Measurements from ENCODE around the gene ATAD1. TPM values are rescaled to one million over a fixed set of nuclear protein-coding genes. Genes with fewer than 3 reads are reported as not detected.

The ATAD1 gene
- total RNA-seq, 1 donor from 2014 or later, result 71.0 TPM

GRCh38 chr10:87706731-87707130, 111.3 kb downstream of the ATAD1 start:
- Mint-ChIP-seq H3K9me3 (ENCODE audit: unreplicated experiment) (no peaks in the 10 kb centered on the region), H3K4me1 (ENCODE audit: low read depth, unreplicated experiment) (no peaks in the 10 kb centered on the region), H3K4me3 (ENCODE audit: unreplicated experiment) (no peak overlapping the region), H3K27ac (ENCODE audit: unreplicated experiment) (no peak overlapping the region), H3K27me3 (ENCODE audit: low read depth, unreplicated experiment) (no peaks in the 10 kb centered on the region), H3K36me3 (ENCODE audit: low read depth, unreplicated experiment) (peaks cover 2% of the 10 kb centered on the region)
- Histone ChIP-seq H3K4me1 (ENCODE audit: insufficient read depth, low read length) (peaks cover 3% of the 10 kb centered on the region), H3K4me2 (ENCODE audit: low read length) (no peak overlapping the region), H3K9me3 (ENCODE audit: insufficient read depth, low read depth, low read length) (no peaks in the 10 kb centered on the region), H3K4me3 (ENCODE audit: insufficient read depth, low read depth, low read length) (no peak overlapping the region), H4K20me1 (ENCODE audit: insufficient read depth, low read length) (peaks cover 19% of the 10 kb centered on the region), H3K27me3 (ENCODE audit: insufficient read depth, low read length) (no peaks in the 10 kb centered on the region), H3K9ac (ENCODE audit: low read length) (no peak overlapping the region), H3K27ac (ENCODE audit: low read depth, low read length) (no peak overlapping the region), H3K36me3 (ENCODE audit: insufficient read depth, low read length) (peaks cover 19% of the 10 kb centered on the region), H3K79me2 (ENCODE audit: insufficient read depth, low read length) (peaks cover 3% of the 10 kb centered on the region), H2AFZ (ENCODE audit: low read depth, low read length) (no peak overlapping the region)
- TF ChIP-seq, protein P1, sequence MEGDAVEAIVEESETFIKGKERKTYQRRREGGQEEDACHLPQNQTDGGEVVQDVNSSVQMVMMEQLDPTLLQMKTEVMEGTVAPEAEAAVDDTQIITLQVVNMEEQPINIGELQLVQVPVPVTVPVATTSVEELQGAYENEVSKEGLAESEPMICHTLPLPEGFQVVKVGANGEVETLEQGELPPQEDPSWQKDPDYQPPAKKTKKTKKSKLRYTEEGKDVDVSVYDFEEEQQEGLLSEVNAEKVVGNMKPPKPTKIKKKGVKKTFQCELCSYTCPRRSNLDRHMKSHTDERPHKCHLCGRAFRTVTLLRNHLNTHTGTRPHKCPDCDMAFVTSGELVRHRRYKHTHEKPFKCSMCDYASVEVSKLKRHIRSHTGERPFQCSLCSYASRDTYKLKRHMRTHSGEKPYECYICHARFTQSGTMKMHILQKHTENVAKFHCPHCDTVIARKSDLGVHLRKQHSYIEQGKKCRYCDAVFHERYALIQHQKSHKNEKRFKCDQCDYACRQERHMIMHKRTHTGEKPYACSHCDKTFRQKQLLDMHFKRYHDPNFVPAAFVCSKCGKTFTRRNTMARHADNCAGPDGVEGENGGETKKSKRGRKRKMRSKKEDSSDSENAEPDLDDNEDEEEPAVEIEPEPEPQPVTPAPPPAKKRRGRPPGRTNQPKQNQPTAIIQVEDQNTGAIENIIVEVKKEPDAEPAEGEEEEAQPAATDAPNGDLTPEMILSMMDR (IDR thresholded peaks at IDR 0.05; ENCODE audit: insufficient read depth, low read depth, low read length), result no peak
- no peak for TF ChIP-seq EZH2 (IDR thresholded peaks at IDR 0.05; ENCODE audit: insufficient read depth, low read length)
- DNase-seq (ENCODE audit: low read depth) (peak; percentile 63), FAIRE-seq (no peak)

GRCh38 chr10:87705339-87705738, 112.7 kb downstream of the ATAD1 start:
- Mint-ChIP-seq H3K27ac (ENCODE audit: unreplicated experiment) (no peak overlapping the region), H3K4me3 (ENCODE audit: unreplicated experiment) (no peak overlapping the region), H3K4me1 (ENCODE audit: low read depth, unreplicated experiment) (peaks cover 5% of the 10 kb centered on the region), H3K27me3 (ENCODE audit: low read depth, unreplicated experiment) (no peaks in the 10 kb centered on the region), H3K36me3 (ENCODE audit: low read depth, unreplicated experiment) (peaks cover 2% of the 10 kb centered on the region), H3K9me3 (ENCODE audit: unreplicated experiment) (no peaks in the 10 kb centered on the region)
- peaks cover 3% of the 10 kb centered on the region for H3K79me2 ChIP-seq (ENCODE audit: insufficient read depth, low read length)
- no peak overlapping the region for H3K4me2 ChIP-seq (ENCODE audit: low read length)
- peak; percentile 34 for FAIRE-seq
- H4K20me1 ChIP-seq (ENCODE audit: insufficient read depth, low read length), result peaks cover 19% of the 10 kb centered on the region
- no peak overlapping the region for H2AFZ ChIP-seq (ENCODE audit: low read depth, low read length)
- H3K4me1 ChIP-seq (ENCODE audit: insufficient read depth, low read length), result peaks cover 7% of the 10 kb centered on the region
- no peaks in the 10 kb centered on the region for H3K9me3 ChIP-seq (ENCODE audit: insufficient read depth, low read depth, low read length)
- no peaks in the 10 kb centered on the region for H3K27me3 ChIP-seq (ENCODE audit: insufficient read depth, low read length)
- no peak overlapping the region for H3K9ac ChIP-seq (ENCODE audit: low read length)
- TF ChIP-seq, protein P1 (IDR thresholded peaks at IDR 0.05; ENCODE audit: insufficient read depth, low read depth, low read length), result no peak
- no peak for TF ChIP-seq EZH2 (IDR thresholded peaks at IDR 0.05; ENCODE audit: insufficient read depth, low read length)
- DNase-seq (ENCODE audit: low read depth), result peak; percentile 57
- peaks cover 13% of the 10 kb centered on the region for H3K36me3 ChIP-seq (ENCODE audit: insufficient read depth, low read length)
- no peak overlapping the region for H3K4me3 ChIP-seq (ENCODE audit: insufficient read depth, low read depth, low read length)
- H3K27ac ChIP-seq (ENCODE audit: low read depth, low read length), result no peak overlapping the region

DNA sequence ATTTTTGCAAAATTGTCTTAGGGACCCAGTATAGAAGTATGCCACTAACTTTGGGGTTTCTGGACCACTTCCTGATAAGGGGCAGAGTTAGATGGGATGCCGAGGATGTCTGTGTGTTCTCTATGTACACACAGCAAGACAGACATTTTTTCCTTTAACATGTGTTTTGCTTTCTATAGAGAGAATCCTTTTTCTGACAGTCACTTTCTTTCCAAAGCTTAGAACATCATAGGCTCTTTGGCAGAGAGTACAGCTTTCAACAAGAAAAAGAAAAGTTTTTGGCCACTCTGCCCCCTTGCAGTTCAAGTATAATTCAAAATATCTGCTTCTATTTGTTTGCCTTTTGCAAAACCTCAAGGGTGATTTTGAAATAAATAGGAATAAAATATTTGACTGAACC, 114.3 kb downstream of the ATAD1 start:
- Histone ChIP-seq H3K9me3 (ENCODE audit: insufficient read depth, low read depth, low read length) (no peaks in the 10 kb centered on the region), H2AFZ (ENCODE audit: low read depth, low read length) (no peak overlapping the region), H4K20me1 (ENCODE audit: insufficient read depth, low read length) (peaks cover 20% of the 10 kb centered on the region), H3K79me2 (ENCODE audit: insufficient read depth, low read length) (peaks cover 9% of the 10 kb centered on the region), H3K4me1 (ENCODE audit: insufficient read depth, low read length) (peaks cover 7% of the 10 kb centered on the region), H3K36me3 (ENCODE audit: insufficient read depth, low read length) (peaks cover 6% of the 10 kb centered on the region), H3K4me2 (ENCODE audit: low read length) (no peak overlapping the region), H3K27me3 (ENCODE audit: insufficient read depth, low read length) (no peaks in the 10 kb centered on the region), H3K4me3 (ENCODE audit: insufficient read depth, low read depth, low read length) (no peak overlapping the region), H3K27ac (ENCODE audit: low read depth, low read length) (no peak overlapping the region), H3K9ac (ENCODE audit: low read length) (no peak overlapping the region)
- Mint-ChIP-seq H3K27ac (ENCODE audit: unreplicated experiment) (no peak overlapping the region), H3K27me3 (ENCODE audit: low read depth, unreplicated experiment) (no peaks in the 10 kb centered on the region), H3K4me3 (ENCODE audit: unreplicated experiment) (no peak overlapping the region), H3K9me3 (ENCODE audit: unreplicated experiment) (no peaks in the 10 kb centered on the region), H3K36me3 (ENCODE audit: low read depth, unreplicated experiment) (peaks cover 2% of the 10 kb centered on the region), H3K4me1 (ENCODE audit: low read depth, unreplicated experiment) (peaks cover 5% of the 10 kb centered on the region)
- no peak for TF ChIP-seq EZH2 (IDR thresholded peaks at IDR 0.05; ENCODE audit: insufficient read depth, low read length)
- TF ChIP-seq, protein P1 (IDR thresholded peaks at IDR 0.05; ENCODE audit: insufficient read depth, low read depth, low read length), result no peak
- FAIRE-seq (no peak), DNase-seq (ENCODE audit: low read depth) (no peak)

All from astrocyte (in vitro differentiated cells and primary cell).